ENCODE results near the gene C7orf57. TPM values are rescaled to one million over a fixed set of nuclear protein-coding genes. Genes with fewer than 3 reads are reported as not detected.

C7orf57 gene
- total RNA-seq, 1 experiment from 2014 or later: 0.90 TPM

DNA sequence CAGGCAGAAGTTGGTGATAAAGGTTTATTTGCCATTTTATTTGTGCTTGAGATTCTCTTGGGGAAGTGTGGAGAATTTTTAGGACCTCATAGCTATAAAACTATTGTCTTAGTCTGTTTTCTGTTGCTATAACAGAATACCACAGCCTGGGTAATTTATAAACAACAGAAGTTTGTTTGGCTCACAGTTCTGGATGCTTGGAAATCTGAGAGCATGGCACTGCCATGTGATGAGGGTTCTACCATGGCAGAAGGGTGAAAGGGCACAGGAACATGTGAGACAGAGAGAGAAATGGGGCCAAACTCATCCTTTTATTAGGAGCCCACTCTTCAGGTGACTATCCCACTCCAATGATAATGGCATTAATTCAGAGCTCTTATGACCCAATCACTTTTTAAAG lies 18.7 kb upstream of the C7orf57 start (continued):
- TF ChIP-seq, protein P1, sequence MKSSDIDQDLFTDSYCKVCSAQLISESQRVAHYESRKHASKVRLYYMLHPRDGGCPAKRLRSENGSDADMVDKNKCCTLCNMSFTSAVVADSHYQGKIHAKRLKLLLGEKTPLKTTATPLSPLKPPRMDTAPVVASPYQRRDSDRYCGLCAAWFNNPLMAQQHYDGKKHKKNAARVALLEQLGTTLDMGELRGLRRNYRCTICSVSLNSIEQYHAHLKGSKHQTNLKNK (CRISPR knock-in tag; IDR thresholded peaks at IDR 0.05): no peak
- TF ChIP-seq ZNF121 (CRISPR knock-in tag; IDR thresholded peaks at IDR 0.05) (no peak), ZNF138 (CRISPR knock-in tag; conservative IDR thresholded peaks at IDR 0.05) (no peak), FOXK1 (CRISPR knock-in tag; IDR thresholded peaks at IDR 0.05) (no peak), JAZF1 (CRISPR knock-in tag; IDR thresholded peaks at IDR 0.05) (no peak), NFE2L1 (CRISPR knock-in tag; IDR thresholded peaks at IDR 0.05) (no peak), ZBTB21 (CRISPR knock-in tag; IDR thresholded peaks at IDR 0.05; ENCODE audit: borderline replicate concordance) (no peak), TCF7 (CRISPR knock-in tag; IDR thresholded peaks at IDR 0.05; ENCODE audit: low read depth) (no peak), IRF2 (CRISPR knock-in tag; IDR thresholded peaks at IDR 0.05; ENCODE audit: borderline replicate concordance, low read depth) (no peak), CBFB (CRISPR knock-in tag; IDR thresholded peaks at IDR 0.05; ENCODE audit: low read depth) (no peak), FOXJ3 (CRISPR knock-in tag; IDR thresholded peaks at IDR 0.05; ENCODE audit: borderline replicate concordance) (no peak)
- TF ChIP-seq, protein P2, sequence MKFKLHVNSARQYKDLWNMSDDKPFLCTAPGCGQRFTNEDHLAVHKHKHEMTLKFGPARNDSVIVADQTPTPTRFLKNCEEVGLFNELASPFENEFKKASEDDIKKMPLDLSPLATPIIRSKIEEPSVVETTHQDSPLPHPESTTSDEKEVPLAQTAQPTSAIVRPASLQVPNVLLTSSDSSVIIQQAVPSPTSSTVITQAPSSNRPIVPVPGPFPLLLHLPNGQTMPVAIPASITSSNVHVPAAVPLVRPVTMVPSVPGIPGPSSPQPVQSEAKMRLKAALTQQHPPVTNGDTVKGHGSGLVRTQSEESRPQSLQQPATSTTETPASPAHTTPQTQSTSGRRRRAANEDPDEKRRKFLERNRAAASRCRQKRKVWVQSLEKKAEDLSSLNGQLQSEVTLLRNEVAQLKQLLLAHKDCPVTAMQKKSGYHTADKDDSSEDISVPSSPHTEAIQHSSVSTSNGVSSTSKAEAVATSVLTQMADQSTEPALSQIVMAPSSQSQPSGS (CRISPR knock-in tag; IDR thresholded peaks at IDR 0.05; ENCODE audit: borderline replicate concordance, low read depth): no peak
- TF ChIP-seq, protein P3, sequence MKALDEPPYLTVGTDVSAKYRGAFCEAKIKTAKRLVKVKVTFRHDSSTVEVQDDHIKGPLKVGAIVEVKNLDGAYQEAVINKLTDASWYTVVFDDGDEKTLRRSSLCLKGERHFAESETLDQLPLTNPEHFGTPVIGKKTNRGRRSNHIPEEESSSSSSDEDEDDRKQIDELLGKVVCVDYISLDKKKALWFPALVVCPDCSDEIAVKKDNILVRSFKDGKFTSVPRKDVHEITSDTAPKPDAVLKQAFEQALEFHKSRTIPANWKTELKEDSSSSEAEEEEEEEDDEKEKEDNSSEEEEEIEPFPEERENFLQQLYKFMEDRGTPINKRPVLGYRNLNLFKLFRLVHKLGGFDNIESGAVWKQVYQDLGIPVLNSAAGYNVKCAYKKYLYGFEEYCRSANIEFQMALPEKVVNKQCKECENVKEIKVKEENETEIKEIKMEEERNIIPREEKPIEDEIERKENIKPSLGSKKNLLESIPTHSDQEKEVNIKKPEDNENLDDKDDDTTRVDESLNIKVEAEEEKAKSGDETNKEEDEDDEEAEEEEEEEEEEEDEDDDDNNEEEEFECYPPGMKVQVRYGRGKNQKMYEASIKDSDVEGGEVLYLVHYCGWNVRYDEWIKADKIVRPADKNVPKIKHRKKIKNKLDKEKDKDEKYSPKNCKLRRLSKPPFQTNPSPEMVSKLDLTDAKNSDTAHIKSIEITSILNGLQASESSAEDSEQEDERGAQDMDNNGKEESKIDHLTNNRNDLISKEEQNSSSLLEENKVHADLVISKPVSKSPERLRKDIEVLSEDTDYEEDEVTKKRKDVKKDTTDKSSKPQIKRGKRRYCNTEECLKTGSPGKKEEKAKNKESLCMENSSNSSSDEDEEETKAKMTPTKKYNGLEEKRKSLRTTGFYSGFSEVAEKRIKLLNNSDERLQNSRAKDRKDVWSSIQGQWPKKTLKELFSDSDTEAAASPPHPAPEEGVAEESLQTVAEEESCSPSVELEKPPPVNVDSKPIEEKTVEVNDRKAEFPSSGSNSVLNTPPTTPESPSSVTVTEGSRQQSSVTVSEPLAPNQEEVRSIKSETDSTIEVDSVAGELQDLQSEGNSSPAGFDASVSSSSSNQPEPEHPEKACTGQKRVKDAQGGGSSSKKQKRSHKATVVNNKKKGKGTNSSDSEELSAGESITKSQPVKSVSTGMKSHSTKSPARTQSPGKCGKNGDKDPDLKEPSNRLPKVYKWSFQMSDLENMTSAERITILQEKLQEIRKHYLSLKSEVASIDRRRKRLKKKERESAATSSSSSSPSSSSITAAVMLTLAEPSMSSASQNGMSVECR (CRISPR knock-in tag; IDR thresholded peaks at IDR 0.05; ENCODE audit: borderline replicate concordance): no peak
- TF ChIP-seq, protein P4, sequence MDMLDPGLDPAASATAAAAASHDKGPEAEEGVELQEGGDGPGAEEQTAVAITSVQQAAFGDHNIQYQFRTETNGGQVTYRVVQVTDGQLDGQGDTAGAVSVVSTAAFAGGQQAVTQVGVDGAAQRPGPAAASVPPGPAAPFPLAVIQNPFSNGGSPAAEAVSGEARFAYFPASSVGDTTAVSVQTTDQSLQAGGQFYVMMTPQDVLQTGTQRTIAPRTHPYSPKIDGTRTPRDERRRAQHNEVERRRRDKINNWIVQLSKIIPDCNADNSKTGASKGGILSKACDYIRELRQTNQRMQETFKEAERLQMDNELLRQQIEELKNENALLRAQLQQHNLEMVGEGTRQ (CRISPR knock-in tag; IDR thresholded peaks at IDR 0.05): no peak
- TF ChIP-seq, protein P5, sequence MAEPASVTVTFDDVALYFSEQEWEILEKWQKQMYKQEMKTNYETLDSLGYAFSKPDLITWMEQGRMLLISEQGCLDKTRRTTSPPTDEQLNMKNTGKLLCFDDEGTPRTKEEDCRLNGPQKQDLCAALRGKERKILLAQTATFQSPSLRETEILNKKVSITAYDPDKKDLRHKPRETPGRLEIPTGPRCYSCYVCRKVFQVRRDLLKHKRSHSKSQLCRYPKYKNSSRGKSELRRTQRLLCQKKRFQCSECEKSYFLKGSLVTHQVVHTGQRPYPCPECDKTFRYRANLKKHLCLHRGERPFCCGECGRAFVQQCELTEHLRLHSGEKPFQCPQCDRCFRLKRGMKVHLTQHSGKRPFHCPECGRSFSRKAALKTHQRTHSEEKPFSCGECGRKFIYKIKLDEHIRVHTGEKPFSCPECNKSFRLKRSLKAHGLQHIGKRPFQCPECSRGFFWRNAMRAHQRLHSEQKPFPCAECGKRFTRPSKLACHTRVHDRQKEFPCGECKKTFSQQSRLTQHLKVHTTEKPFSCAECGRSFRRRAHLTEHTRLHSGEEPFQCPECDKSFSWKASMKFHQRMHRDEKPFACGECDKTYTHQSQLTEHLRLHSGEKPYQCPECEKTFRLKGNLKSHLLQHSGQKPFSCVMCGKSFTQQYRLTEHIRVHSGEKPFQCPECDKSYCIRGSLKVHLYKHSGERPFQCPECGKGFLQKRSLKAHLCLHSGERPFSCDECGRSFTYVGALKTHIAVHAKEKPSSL (CRISPR knock-in tag; conservative IDR thresholded peaks at IDR 0.05): no peak

DNA sequence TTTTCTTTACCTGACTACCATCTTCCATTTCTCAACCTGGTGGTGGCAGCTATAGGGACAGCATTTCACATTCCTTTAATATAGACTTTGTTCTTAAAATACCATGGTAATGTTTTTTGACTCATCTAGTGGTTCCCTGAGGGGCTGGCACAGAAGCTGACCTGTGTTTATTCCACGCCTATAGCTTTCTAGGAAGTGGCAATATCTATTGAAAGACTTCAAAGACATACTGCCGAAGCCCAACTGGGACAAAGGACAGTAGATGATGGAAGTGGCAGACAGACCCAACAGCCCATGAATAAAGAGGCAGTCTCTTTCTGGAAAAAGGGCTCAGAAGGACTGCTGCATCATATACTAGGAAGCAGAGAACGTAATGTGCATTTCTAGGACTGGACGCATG lies 17.7 kb upstream of the C7orf57 start:
- TF ChIP-seq, protein P6, sequence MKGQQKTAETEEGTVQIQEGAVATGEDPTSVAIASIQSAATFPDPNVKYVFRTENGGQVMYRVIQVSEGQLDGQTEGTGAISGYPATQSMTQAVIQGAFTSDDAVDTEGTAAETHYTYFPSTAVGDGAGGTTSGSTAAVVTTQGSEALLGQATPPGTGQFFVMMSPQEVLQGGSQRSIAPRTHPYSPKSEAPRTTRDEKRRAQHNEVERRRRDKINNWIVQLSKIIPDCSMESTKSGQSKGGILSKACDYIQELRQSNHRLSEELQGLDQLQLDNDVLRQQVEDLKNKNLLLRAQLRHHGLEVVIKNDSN (CRISPR knock-in tag; IDR thresholded peaks at IDR 0.05): no peak
- no peak overlapping the region for H3K27ac Mint-ChIP-seq
- H3K27me3 Mint-ChIP-seq (ENCODE audit: low read depth): no peaks in the 10 kb centered on the region
- no peak for ATAC-seq
- DNase-seq (ENCODE audit: low spot score): no peak
- ChIA-PET CTCF (no interaction called here), POLR2A (no interaction called here)
- H3K36me3 Mint-ChIP-seq: no peaks in the 10 kb centered on the region
- H3K9me3 Mint-ChIP-seq: peaks cover 24% of the 10 kb centered on the region
- no peak overlapping the region for H3K4me3 Mint-ChIP-seq
- peaks cover 6% of the 10 kb centered on the region for H3K4me1 Mint-ChIP-seq

Data from WTC11 (cell line).